HEK293 (cell line): ENCODE data around the gene SKI.

Source experiments
- CTCF ChIA-PET: fragments of 350-600 bp; formaldehyde crosslinking; extraction: SDS; loops from one replicate; lab custom pipeline; 2021; ENCODE audit warnings: antibody characterized with exemption; lab: Yijun Ruan, JAX
- POLR2A ChIA-PET: fragments of 300-600 bp; formaldehyde crosslinking; extraction: SDS; loops from one replicate; lab custom pipeline; 2020; ENCODE audit warnings: antibody characterized with exemption, inconsistent platforms; lab: Yijun Ruan, JAX
- H3K27ac ChIP-seq: fragments of 200-500 bp; sonication (Bioruptor generic); 2 replicates; pipeline ENCODE4 v1.5.1; 2014; ENCODE audit warnings: low read depth, low read length, control low read depth, inconsistent platforms; ENCODE audit errors: extremely low read depth
- H3K36me3 ChIP-seq, 2 experiments: fragments of 200-500 bp in 1 of 2; sonication (Bioruptor generic) in 1 of 2; 1 replicate in 1 of 2; 2 replicates in 1 of 2; pipeline ENCODE4 v1.5.1; 2014 to 2017; ENCODE audit warnings: inconsistent platforms in 2 of 2, low read length in 2 of 2; ENCODE audit not compliant: control insufficient read depth in 2 of 2, insufficient read depth in 1 of 2
- H3K4me1 ChIP-seq: fragments of 200-500 bp; sonication (Bioruptor generic); 2 replicates; pipeline ENCODE4 v1.5.1; 2014; ENCODE audit warnings: mild to moderate bottlenecking, low read length, inconsistent platforms; ENCODE audit not compliant: control insufficient read depth, insufficient read depth
- H3K4me3 ChIP-seq: 2 replicates; pipeline ENCODE4 v1.5.1; 2011; ENCODE audit warnings: low read depth, mild to moderate bottlenecking, control low read depth, low read length, moderate library complexity
- H3K9me3 ChIP-seq: fragments of 200-500 bp; sonication (Bioruptor generic); 2 replicates; pipeline ENCODE4 v1.5.1; 2014; ENCODE audit warnings: low read depth, low read length, inconsistent platforms; ENCODE audit not compliant: control insufficient read depth, insufficient read depth
- INSM2 ChIP-seq: fragments of 450-650 bp; formaldehyde crosslinking; IDR thresholded peaks from 2 replicates; pipeline ENCODE4 v1.5.1; 2016; ENCODE audit warnings: missing biosample characterization, missing genetic modification characterization
- KLF8 ChIP-seq: fragments of 450-650 bp; formaldehyde crosslinking; IDR thresholded peaks from 2 replicates; pipeline ENCODE4 v1.5.1; 2016; ENCODE audit warnings: missing biosample characterization, missing genetic modification characterization
- OSR2 ChIP-seq: fragments of 450-650 bp; formaldehyde crosslinking; IDR thresholded peaks from 2 replicates; pipeline ENCODE4 v1.5.1; 2016; ENCODE audit warnings: missing biosample characterization, missing genetic modification characterization
- PATZ1 ChIP-seq: fragments of 450-650 bp; formaldehyde crosslinking; IDR thresholded peaks from 2 replicates; pipeline ENCODE4 v1.5.1; 2016; ENCODE audit warnings: missing biosample characterization, missing genetic modification characterization
- ZFP3 ChIP-seq: fragments of 450-650 bp; formaldehyde crosslinking; IDR thresholded peaks from 2 replicates; pipeline ENCODE4 v1.5.1; 2016; ENCODE audit warnings: low read depth, missing biosample characterization, missing genetic modification characterization
- ZNF558 ChIP-seq: fragments of 450-650 bp; formaldehyde crosslinking; IDR thresholded peaks from 2 replicates; pipeline ENCODE4 v1.5.1; 2016; ENCODE audit warnings: missing biosample characterization, missing genetic modification characterization
- ZNF561 ChIP-seq: fragments of 450-650 bp; IDR thresholded peaks from 2 replicates; pipeline ENCODE4 v1.5.1; 2018; ENCODE audit warnings: missing biosample characterization, missing genetic modification characterization, borderline replicate concordance
- ZNF660 ChIP-seq: fragments of 450-650 bp; IDR thresholded peaks from 2 replicates; pipeline ENCODE4 v1.5.1; 2018; ENCODE audit warnings: missing biosample characterization, mild to moderate bottlenecking, missing genetic modification characterization
- ZNF792 ChIP-seq: fragments of 450-650 bp; formaldehyde crosslinking; IDR thresholded peaks from 2 replicates; pipeline ENCODE4 v1.5.1; 2016; ENCODE audit warnings: missing biosample characterization, missing genetic modification characterization
- TF ChIP-seq, protein P1 (sequence below): fragments of 450-650 bp; formaldehyde crosslinking; IDR thresholded peaks from 2 replicates; pipeline ENCODE4 v1.5.1; 2016; ENCODE audit warnings: missing biosample characterization, missing genetic modification characterization
- TF ChIP-seq, protein P2 (sequence below): sonication (generic); formaldehyde crosslinking; IDR thresholded peaks from 2 replicates; pipeline ENCODE4 v1.8.1; 2022; ENCODE audit warnings: mild to moderate bottlenecking, moderate library complexity, missing genetic modification reagents

Gene SKI

DNA sequence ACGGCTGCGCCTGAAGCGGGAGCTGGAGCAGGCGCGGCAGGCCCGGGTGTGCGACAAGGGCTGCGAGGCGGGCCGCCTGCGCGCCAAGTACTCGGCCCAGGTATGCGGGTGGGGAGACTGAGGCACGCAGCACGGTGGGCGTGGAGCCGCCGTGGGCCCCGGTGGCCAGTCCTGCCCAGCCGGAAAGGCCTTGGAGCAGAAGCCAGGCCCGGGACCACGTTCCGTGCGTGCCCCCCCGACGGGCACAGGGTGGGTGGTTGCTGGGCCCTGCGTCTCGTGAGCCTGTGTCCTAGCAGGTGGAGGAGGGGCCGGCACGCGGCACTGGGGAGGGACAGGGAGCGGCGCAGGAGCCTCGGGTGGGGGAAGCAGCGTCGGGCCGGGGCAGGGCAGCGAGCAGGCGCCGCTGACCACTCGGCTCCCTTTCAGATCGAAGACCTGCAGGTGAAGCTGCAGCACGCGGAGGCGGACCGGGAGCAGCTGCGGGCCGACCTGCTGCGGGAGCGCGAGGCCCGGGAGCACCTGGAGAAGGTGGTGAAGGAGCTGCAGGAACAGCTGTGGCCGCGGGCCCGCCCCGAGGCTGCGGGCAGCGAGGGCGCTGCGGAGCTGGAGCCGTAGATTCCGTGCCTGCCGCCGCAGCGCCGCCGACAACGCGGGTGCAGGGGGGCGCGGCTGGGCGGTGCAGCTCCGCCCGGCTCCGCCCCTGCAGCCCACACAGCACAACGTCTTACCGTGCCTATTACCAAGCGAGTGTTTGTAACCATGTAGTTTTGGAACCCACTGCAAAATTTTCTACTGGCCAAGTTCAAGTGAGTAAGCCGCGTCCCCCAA, 78.2 kb downstream of the SKI start:
- no peak overlapping the region for H3K4me3 ChIP-seq
- ChIA-PET POLR2A (interaction anchor here (0.6 kb wide), 1 partner anchor 77 kb away, joined by 3 read pairs; no protein-coding TSS in a partner anchor), CTCF (interaction anchor here (0.5 to 2.0 kb wide), 4 partner anchors 10 to 77 kb away, joined by 3 to 5 read pairs (median 4); no protein-coding TSS in a partner anchor)
- no peak overlapping the region for H3K27ac ChIP-seq
- peaks cover 0 to 83% of the 10 kb centered on the region in 2 experiments; a peak in 1 of 3 replicates for H3K36me3 ChIP-seq
- H3K4me1 ChIP-seq: peaks cover 5% of the 10 kb centered on the region
- H3K9me3 ChIP-seq: no peaks in the 10 kb centered on the region
- TF ChIP-seq KLF8 (tag by site-specific recombination) (peak; percentile 83), ZNF558 (tag by site-specific recombination) (no peak)
- TF ChIP-seq, all 188 proteins: peak for 1

GRCh38 chr1:2307064-2307605, 79.0 kb downstream of the SKI start:
- ChIA-PET CTCF (interaction anchor here (0.9 to 2.0 kb wide), 3 partner anchors 9 to 76 kb away, joined by 3 to 5 read pairs (median 4); no protein-coding TSS in a partner anchor), POLR2A (interaction anchor here (0.6 kb wide), 1 partner anchor 78 kb away, joined by 3 read pairs; no protein-coding TSS in a partner anchor)
- Histone ChIP-seq H3K27ac (no peak overlapping the region), H3K36me3 (peaks cover 0 to 76% of the 10 kb centered on the region in 2 experiments; a peak in 1 of 3 replicates), H3K4me1 (peaks cover 10% of the 10 kb centered on the region), H3K4me3 (no peak overlapping the region), H3K9me3 (no peaks in the 10 kb centered on the region)
- TF ChIP-seq KLF8 (tag by site-specific recombination): peak; percentile 1; the same call in 1 of the 2 replicates
- TF ChIP-seq, protein P1, sequence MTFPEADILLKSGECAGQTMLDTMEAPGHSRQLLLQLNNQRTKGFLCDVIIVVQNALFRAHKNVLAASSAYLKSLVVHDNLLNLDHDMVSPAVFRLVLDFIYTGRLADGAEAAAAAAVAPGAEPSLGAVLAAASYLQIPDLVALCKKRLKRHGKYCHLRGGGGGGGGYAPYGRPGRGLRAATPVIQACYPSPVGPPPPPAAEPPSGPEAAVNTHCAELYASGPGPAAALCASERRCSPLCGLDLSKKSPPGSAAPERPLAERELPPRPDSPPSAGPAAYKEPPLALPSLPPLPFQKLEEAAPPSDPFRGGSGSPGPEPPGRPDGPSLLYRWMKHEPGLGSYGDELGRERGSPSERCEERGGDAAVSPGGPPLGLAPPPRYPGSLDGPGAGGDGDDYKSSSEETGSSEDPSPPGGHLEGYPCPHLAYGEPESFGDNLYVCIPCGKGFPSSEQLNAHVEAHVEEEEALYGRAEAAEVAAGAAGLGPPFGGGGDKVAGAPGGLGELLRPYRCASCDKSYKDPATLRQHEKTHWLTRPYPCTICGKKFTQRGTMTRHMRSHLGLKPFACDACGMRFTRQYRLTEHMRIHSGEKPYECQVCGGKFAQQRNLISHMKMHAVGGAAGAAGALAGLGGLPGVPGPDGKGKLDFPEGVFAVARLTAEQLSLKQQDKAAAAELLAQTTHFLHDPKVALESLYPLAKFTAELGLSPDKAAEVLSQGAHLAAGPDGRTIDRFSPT: peak; percentile 66; the same call in 1 of the 2 replicates
- TF ChIP-seq INSM2 (tag by site-specific recombination): no peak

GRCh38 chr1:2307972-2308371, 79.9 kb downstream of the SKI start:
- CTCF ChIA-PET: interaction anchor here (2.0 to 2.5 kb wide), 2 partner anchors 74 to 113 kb away, joined by 5 to 6 read pairs; partner anchors contain the start of gene FAAP20
- H3K9me3 ChIP-seq: no peaks in the 10 kb centered on the region
- TF ChIP-seq, protein P2, sequence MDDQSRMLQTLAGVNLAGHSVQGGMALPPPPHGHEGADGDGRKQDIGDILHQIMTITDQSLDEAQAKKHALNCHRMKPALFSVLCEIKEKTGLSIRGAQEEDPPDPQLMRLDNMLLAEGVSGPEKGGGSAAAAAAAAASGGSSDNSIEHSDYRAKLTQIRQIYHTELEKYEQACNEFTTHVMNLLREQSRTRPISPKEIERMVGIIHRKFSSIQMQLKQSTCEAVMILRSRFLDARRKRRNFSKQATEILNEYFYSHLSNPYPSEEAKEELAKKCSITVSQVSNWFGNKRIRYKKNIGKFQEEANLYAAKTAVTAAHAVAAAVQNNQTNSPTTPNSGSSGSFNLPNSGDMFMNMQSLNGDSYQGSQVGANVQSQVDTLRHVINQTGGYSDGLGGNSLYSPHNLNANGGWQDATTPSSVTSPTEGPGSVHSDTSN (CRISPR knock-in tag): no peak
- TF ChIP-seq ZFP3 (no peak), ZNF792 (tag by site-specific recombination) (no peak), OSR2 (tag by site-specific recombination) (peak; percentile 77), ZNF660 (tag by site-specific recombination) (no peak), PATZ1 (tag by site-specific recombination) (0 out of 2 replicates have a peak, but pooled peaks have one; percentile 5), KLF8 (tag by site-specific recombination) (peak; percentile 29; the same call in 1 of the 2 replicates), ZNF561 (tag by site-specific recombination) (no peak)
- TF ChIP-seq, all 188 proteins: peak for 3
- Histone ChIP-seq H3K4me1 (peaks cover 10% of the 10 kb centered on the region), H3K4me3 (no peak overlapping the region), H3K36me3 (peaks cover 0 to 68% of the 10 kb centered on the region in 2 experiments; a peak in 1 of 3 replicates), H3K27ac (no peak overlapping the region; the same call in 1 of the 2 replicates)
- POLR2A ChIA-PET: no interaction called here
